Peyer's patch (tissue), 4 donors: Measurements from ENCODE around the gene LRCH4. TPM values are rescaled to one million over a fixed set of nuclear protein-coding genes. Genes with fewer than 3 reads are reported as not detected.
A peak's percentile ranks its signal among the peaks of the same experiment; 100 is the strongest.
"Not testable (repeated sequence)": the region's sequence is repeated elsewhere in the genome, so short reads cannot be mapped to it uniquely, and the experiment has no call there.

Source experiments
- DNase-seq, 3 donors: peaks; one replicate each; pipeline ENCODE4 v3.0.0-alpha.2; 2017 to 2019
- H3K27ac ChIP-seq, 4 donors: fragments of 200-600 bp; sonication (generic); one replicate each; pipeline ENCODE4 v1.5.1; 2016 to 2019
- H3K27me3 ChIP-seq, 2 donors: fragments of 200-600 bp; sonication (generic); one replicate each; pipeline ENCODE4 v1.5.1; 2019
- H3K36me3 ChIP-seq, 3 donors: fragments of 200-600 bp; sonication (generic); one replicate each; pipeline ENCODE4 v1.5.1; 2016 to 2019
- H3K4me1 ChIP-seq, 4 donors: fragments of 200-600 bp; sonication (generic); one replicate each; pipeline ENCODE4 v1.5.1; 2016 to 2019
- H3K4me3 ChIP-seq, 4 donors: fragments of 200-600 bp; sonication (generic); 1 replicate in 3 of 4; 2 replicates in 1 of 4; pipeline ENCODE4 v1.5.1; 2016 to 2019; ENCODE audit warnings: mild to moderate bottlenecking in 1 of 4
- H3K9me3 ChIP-seq, 4 donors: fragments of 200-600 bp; sonication (generic); one replicate each; pipeline ENCODE4 v1.5.1; 2016 to 2019; ENCODE audit warnings: mild to moderate bottlenecking in 1 of 4
- POLR2A ChIP-seq, 2 donors: fragments of 450-650 bp; IDR thresholded peaks; one replicate each; pipeline ENCODE4 v1.5.1; 2017; ENCODE audit warnings: antibody characterized with exemption in 2 of 2, mild to moderate bottlenecking in 2 of 2, moderate library complexity in 2 of 2
- total RNA-seq, 4 donors: library from RNA; depleted of rRNA; stranded (reverse); fragments of >200 nt; gene quantifications; one replicate each; pipeline ENCODE4 v1.1.0, GENCODE V29; 2016
- TF ChIP-seq, protein P1 (sequence below), 6 experiments: fragments of 450-650 bp in 4 of 6; fragments of 200-600 bp in 2 of 6; sonication (generic) in 1 of 6; IDR thresholded peaks; one replicate each; pipeline ENCODE4 v1.5.1; 2017 to 2019; ENCODE audit warnings: antibody characterized with exemption in 6 of 6, mild to moderate bottlenecking in 3 of 6, moderate library complexity in 1 of 6

Gene LRCH4
- total RNA-seq, 4 donors from 2014 or later: 76.7 to 232 (median 156) TPM

GRCh38 chr7:100565133-100565571 is 20.8 kb downstream of the LRCH4 start:
- peaks cover 0 to 28% (median 0%) of the 10 kb centered on the region in 3 donors for H3K36me3 ChIP-seq
- DNase-seq: no peak
- no peaks in the 10 kb centered on the region for H3K9me3 ChIP-seq
- peaks cover 0 to 40% (median 13%) of the 10 kb centered on the region in 4 donors for H3K4me1 ChIP-seq
- H3K27ac ChIP-seq: no peak overlapping the region
- no peak overlapping the region for H3K4me3 ChIP-seq
- no peak for TF ChIP-seq POLR2A (IDR thresholded peaks at IDR 0.05)
- TF ChIP-seq, protein P1, sequence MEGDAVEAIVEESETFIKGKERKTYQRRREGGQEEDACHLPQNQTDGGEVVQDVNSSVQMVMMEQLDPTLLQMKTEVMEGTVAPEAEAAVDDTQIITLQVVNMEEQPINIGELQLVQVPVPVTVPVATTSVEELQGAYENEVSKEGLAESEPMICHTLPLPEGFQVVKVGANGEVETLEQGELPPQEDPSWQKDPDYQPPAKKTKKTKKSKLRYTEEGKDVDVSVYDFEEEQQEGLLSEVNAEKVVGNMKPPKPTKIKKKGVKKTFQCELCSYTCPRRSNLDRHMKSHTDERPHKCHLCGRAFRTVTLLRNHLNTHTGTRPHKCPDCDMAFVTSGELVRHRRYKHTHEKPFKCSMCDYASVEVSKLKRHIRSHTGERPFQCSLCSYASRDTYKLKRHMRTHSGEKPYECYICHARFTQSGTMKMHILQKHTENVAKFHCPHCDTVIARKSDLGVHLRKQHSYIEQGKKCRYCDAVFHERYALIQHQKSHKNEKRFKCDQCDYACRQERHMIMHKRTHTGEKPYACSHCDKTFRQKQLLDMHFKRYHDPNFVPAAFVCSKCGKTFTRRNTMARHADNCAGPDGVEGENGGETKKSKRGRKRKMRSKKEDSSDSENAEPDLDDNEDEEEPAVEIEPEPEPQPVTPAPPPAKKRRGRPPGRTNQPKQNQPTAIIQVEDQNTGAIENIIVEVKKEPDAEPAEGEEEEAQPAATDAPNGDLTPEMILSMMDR (IDR thresholded peaks at IDR 0.05): no peak
- no peaks in the 10 kb centered on the region for H3K27me3 ChIP-seq

DNA sequence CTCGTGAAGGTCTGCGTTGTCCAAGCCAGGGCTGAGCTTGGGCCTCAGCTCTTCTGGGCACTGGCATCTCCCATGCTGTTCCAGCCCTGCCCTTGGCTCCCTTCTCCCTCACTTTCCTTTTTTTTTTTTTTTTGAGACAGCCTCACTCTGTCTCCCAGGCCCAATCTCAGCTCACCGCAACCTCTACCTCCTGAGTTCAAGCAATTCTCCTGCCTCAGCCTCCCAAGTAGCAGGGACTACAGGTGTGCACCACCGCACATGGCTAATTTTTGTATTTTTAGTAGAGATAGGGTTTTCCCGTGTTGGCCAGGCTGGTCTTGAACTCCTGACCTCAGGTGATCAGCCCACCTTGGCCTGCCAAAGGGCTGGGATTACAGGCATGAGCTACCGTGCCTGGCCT is 21.5 kb downstream of the LRCH4 start:
- peaks cover 0 to 28% (median 0%) of the 10 kb centered on the region in 3 donors for H3K36me3 ChIP-seq
- H3K4me1 ChIP-seq: peaks cover 0 to 32% (median 9%) of the 10 kb centered on the region in 4 donors
- H3K27me3 ChIP-seq, H3K4me3 ChIP-seq, DNase-seq, H3K9me3 ChIP-seq, H3K27ac ChIP-seq: not testable (repeated sequence)

DNA sequence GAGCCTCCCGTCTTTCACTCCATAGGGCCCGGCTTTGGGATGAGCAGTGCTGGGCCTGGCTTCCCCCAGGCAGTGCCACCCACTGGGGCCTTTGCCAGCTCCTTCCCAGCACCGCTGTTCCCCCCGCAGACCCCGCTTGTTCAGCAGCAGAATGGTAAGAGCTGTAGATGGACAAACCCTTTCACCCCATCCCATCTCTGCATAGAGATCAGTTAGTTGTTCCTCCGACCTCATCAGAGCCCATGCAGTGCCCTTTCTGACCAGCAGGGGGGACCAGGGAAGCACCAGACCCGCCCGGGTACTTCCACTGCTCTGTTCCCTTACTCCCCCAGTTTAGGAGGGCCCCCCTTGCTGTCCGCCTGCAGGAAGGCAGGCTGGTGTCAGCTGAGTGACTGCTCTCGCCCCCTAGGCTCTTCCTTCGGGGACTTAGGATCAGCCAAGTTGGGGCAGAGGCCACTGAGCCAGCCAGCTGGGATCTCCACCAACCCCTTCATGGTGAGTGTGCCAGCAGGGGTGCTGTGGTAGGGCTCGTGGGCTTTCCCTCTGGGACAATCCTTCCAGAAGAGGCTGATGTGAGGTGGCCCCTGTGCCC is 22.0 kb downstream of the LRCH4 start:
- peak; percentile 84 to 95 (median 90) for DNase-seq
- H3K36me3 ChIP-seq: peaks cover 0 to 28% (median 0%) of the 10 kb centered on the region in 3 donors
- no peak overlapping the region for H3K27ac ChIP-seq

GRCh38 chr7:100563100-100563564 is 22.8 kb downstream of the LRCH4 start:
- Histone ChIP-seq H3K36me3 (peaks cover 0 to 29% (median 0%) of the 10 kb centered on the region in 3 donors), H3K27ac (no peak overlapping the region), H3K9me3 (no peaks in the 10 kb centered on the region), H3K27me3 (no peaks in the 10 kb centered on the region), H3K4me3 (no peak overlapping the region), H3K4me1 (peaks cover 0 to 19% (median 3%) of the 10 kb centered on the region in 4 donors)
- no peak for DNase-seq
- TF ChIP-seq POLR2A (IDR thresholded peaks at IDR 0.05): no peak
- TF ChIP-seq, protein P1 (IDR thresholded peaks at IDR 0.05): no peak

More for the DNA sequence above, 22.0 kb downstream of the LRCH4 start:
- Histone ChIP-seq H3K4me3 (no peak overlapping the region), H3K4me1 (peaks cover 0 to 27% (median 6%) of the 10 kb centered on the region in 4 donors), H3K9me3 (no peaks in the 10 kb centered on the region), H3K27me3 (no peaks in the 10 kb centered on the region)
- no peak for TF ChIP-seq POLR2A (IDR thresholded peaks at IDR 0.05)
- TF ChIP-seq, protein P1 (IDR thresholded peaks at IDR 0.05): peak; percentile 91 to 98 (median 94)

DNA sequence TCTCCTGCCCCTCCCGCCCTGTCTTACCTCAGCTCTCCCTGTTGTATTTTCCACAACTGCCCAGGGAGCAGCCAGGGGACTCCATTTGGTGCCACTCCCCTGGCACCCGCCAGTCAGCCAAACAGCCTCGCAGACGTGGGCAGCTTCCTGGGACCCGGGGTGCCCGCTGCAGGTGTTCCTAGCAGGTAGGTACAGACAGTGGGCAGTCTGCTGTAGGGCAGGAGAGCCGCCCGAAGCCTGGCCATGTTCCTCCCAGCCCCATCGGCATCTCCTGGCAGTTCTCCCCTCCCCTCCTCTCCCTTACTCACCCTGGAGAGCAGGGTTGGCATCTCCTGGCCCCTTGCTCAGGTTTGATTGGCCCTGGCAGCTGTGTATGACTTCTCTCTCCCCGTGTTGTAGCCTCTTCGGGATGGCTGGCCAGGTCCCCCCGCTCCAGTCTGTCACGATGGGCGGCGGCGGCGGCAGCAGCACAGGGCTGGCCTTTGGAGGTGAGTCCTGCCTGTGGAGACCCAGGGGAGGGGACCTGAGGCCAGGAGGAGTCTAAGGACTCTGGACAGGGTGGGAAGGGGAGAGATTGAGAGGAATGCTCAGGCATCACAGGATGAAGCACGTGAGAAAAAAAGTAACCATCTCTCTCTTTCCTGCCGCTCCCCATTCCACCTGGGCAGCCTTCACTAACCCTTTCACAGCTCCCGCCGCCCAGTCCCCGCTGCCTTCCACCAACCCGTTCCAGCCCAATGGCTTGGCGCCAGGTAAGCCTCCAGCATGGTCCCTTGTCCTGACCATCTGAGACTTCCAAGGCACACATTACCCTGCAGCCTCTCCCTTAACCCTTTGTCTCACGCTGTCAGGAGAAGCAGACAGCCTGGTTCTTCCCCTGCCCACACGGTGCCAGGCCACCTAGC is 23.5 kb downstream of the LRCH4 start:
- no peak overlapping the region for H3K4me3 ChIP-seq
- no peaks in the 10 kb centered on the region for H3K9me3 ChIP-seq
- no peak for TF ChIP-seq POLR2A (IDR thresholded peaks at IDR 0.05)
- TF ChIP-seq, protein P1 (IDR thresholded peaks at IDR 0.05): no peak
- H3K4me1 ChIP-seq: peaks cover 0 to 12% (median under 1%) of the 10 kb centered on the region in 4 donors
- peaks cover 0 to 34% (median 0%) of the 10 kb centered on the region in 3 donors for H3K36me3 ChIP-seq
- no peaks in the 10 kb centered on the region for H3K27me3 ChIP-seq
- DNase-seq: no peak
- H3K27ac ChIP-seq: no peak overlapping the region
